ENCODE data around the gene NR2C2.

Gene NR2C2

DNA sequence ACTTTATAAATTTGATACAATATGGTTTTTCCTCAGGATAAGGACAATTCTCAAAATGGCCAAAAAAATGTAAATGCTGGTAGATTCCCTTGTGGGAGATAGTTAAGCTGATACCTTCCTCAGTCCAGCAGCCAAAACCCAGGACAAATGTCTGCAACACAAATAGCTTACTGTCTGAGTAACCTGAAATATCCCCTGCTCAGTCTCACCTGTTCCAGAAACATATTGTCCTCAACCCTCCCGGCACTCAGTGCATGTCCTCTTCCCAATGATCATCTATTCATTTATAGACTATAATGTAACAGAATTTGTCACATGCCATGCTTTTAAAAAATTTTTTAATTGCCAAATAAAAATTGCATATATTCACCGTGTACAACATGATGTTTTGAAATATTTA lies 139.3 kb downstream of the NR2C2 start:
- Histone ChIP-seq H3K4me3 (ENCODE audit: severe bottlenecking) (no peak overlapping the region), H3K27me3 (ENCODE audit: insufficient read depth, poor library complexity, severe bottlenecking) (no peaks in the 10 kb centered on the region), H3K4me1 (ENCODE audit: insufficient read depth, poor library complexity, severe bottlenecking) (no peaks in the 10 kb centered on the region), H3K27ac (ENCODE audit: poor library complexity, severe bottlenecking) (no peak overlapping the region), H3K36me3 (ENCODE audit: low read depth) (peaks cover 76% of the 10 kb centered on the region), H3K9me3 (ENCODE audit: severe bottlenecking) (no peaks in the 10 kb centered on the region)
- TF ChIP-seq, protein P1, sequence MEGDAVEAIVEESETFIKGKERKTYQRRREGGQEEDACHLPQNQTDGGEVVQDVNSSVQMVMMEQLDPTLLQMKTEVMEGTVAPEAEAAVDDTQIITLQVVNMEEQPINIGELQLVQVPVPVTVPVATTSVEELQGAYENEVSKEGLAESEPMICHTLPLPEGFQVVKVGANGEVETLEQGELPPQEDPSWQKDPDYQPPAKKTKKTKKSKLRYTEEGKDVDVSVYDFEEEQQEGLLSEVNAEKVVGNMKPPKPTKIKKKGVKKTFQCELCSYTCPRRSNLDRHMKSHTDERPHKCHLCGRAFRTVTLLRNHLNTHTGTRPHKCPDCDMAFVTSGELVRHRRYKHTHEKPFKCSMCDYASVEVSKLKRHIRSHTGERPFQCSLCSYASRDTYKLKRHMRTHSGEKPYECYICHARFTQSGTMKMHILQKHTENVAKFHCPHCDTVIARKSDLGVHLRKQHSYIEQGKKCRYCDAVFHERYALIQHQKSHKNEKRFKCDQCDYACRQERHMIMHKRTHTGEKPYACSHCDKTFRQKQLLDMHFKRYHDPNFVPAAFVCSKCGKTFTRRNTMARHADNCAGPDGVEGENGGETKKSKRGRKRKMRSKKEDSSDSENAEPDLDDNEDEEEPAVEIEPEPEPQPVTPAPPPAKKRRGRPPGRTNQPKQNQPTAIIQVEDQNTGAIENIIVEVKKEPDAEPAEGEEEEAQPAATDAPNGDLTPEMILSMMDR (IDR thresholded peaks at IDR 0.05; ENCODE audit: poor library complexity, severe bottlenecking): no peak
- DNase-seq (ENCODE audit: low spot score) (no peak), ATAC-seq (ENCODE audit: low read depth) (no peak)

DNA sequence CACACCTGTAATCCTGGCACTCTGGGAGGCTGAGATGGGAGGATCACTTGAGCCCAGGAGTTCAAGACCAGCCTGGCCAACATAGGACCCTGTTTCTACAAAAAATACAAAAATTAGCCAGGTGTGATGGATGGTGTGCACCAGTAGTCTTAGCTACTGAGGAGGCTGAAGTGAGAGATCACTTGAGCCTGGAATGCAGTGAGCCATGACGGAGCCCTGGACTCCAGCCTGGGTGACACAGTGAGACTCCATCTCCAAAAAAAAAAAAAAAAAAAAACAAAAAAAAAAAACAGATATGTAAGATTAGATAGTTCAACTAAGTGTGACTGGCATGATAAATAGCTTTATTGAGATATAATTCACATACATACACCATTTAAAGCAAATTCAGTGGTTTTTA lies 141.8 kb downstream of the NR2C2 start:
- DNase-seq (ENCODE audit: low spot score): no peak
- TF ChIP-seq, protein P1 (IDR thresholded peaks at IDR 0.05; ENCODE audit: poor library complexity, severe bottlenecking): no peak
- no peak overlapping the region for H3K4me3 ChIP-seq (ENCODE audit: severe bottlenecking)
- no peaks in the 10 kb centered on the region for H3K27me3 ChIP-seq (ENCODE audit: insufficient read depth, poor library complexity, severe bottlenecking)
- H3K27ac ChIP-seq (ENCODE audit: poor library complexity, severe bottlenecking): no peak overlapping the region
- H3K36me3 ChIP-seq (ENCODE audit: low read depth): peaks cover 73% of the 10 kb centered on the region
- no peaks in the 10 kb centered on the region for H3K9me3 ChIP-seq (ENCODE audit: severe bottlenecking)
- ATAC-seq (ENCODE audit: low read depth): no peak
- H3K4me1 ChIP-seq (ENCODE audit: insufficient read depth, poor library complexity, severe bottlenecking): no peaks in the 10 kb centered on the region

DNA sequence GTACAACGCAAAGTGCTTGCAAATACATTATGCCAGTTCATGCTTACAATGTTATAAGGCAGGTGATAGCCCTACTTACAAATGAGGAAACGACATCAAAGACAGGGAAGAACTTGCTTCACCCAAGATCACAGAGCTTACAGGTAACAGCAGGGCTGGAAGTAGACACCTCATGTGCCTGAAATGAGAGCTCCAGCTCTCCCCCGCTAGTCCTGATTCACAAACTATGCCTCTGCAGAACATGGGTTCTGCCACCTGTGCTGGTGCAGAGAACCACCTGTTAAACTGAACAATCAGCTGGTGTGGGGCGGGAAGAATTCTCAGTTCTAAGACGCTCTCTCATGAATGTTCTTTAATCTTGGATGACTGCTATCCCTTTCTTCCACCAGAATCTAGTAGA lies 144.2 kb downstream of the NR2C2 start:
- H3K27ac ChIP-seq (ENCODE audit: poor library complexity, severe bottlenecking): no peak overlapping the region
- DNase-seq (ENCODE audit: low spot score) (no peak), ATAC-seq (ENCODE audit: low read depth) (no peak)
- no peaks in the 10 kb centered on the region for H3K4me1 ChIP-seq (ENCODE audit: insufficient read depth, poor library complexity, severe bottlenecking)
- H3K4me3 ChIP-seq (ENCODE audit: severe bottlenecking): no peak overlapping the region
- no peaks in the 10 kb centered on the region for H3K9me3 ChIP-seq (ENCODE audit: severe bottlenecking)
- H3K27me3 ChIP-seq (ENCODE audit: insufficient read depth, poor library complexity, severe bottlenecking): no peaks in the 10 kb centered on the region
- TF ChIP-seq, protein P1 (IDR thresholded peaks at IDR 0.05; ENCODE audit: poor library complexity, severe bottlenecking): no peak
- peaks cover 72% of the 10 kb centered on the region for H3K36me3 ChIP-seq (ENCODE audit: low read depth)

DNA sequence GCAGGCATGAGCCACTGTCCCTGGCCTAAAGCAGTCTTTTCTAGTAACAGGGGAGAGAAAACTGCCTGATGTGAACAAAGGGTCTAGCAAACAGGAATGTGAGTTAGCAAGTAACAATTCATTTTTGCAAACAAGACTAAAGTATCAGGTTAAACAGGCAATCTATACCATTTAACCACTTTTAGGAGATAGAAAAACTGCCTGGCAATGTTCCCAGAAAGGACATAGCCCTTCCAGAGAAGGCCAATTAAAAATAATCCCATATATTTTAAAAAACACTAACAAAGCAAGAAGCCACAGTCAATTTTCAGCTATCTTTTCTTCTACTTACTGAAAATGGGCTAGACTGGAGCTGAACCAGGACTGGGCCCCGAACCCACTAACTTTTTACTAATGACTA lies 145.3 kb downstream of the NR2C2 start:
- Histone ChIP-seq H3K4me3 (ENCODE audit: severe bottlenecking) (no peak overlapping the region), H3K9me3 (ENCODE audit: severe bottlenecking) (no peaks in the 10 kb centered on the region), H3K27ac (ENCODE audit: poor library complexity, severe bottlenecking) (no peak overlapping the region), H3K4me1 (ENCODE audit: insufficient read depth, poor library complexity, severe bottlenecking) (no peaks in the 10 kb centered on the region), H3K36me3 (ENCODE audit: low read depth) (peaks cover 71% of the 10 kb centered on the region), H3K27me3 (ENCODE audit: insufficient read depth, poor library complexity, severe bottlenecking) (no peaks in the 10 kb centered on the region)
- no peak for DNase-seq (ENCODE audit: low spot score)
- TF ChIP-seq, protein P1 (IDR thresholded peaks at IDR 0.05; ENCODE audit: poor library complexity, severe bottlenecking): no peak
- ATAC-seq (ENCODE audit: low read depth): no peak

DNA sequence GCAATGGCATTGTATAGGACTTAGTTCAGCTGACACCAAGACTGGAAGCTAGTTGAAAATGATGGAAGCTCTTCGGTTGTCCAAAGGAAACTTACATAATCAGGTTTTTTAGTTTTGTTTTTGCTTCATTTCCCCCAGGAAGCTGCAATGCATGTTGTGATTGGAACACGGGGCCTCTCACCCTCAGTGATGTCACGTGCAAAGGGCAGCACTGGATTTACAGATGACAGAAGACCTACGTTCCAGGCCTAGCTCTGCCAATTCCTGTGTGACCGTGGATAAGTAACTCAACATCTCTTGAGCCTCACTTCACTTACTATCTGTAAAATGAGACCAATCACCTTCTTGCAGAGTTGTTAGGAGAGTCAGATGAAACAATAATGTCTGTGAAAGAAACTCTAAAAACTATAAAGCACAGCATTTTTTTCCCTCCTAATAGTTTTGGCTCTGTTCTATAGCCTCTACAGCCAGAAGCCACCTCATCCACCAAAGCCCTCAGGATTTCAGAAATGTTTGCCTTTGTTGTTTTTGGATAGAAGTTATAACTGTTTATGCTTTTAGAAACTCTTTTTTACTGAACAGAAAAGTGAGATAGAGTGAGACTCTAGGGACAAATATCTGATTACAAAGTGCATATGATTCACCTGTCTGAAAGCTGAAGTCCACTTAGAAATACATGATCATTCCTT lies 146.9 kb downstream of the NR2C2 start:
- ATAC-seq (ENCODE audit: low read depth) (no peak), DNase-seq (ENCODE audit: low spot score) (no peak)
- Histone ChIP-seq H3K27me3 (ENCODE audit: insufficient read depth, poor library complexity, severe bottlenecking) (no peaks in the 10 kb centered on the region), H3K36me3 (ENCODE audit: low read depth) (peaks cover 60% of the 10 kb centered on the region), H3K9me3 (ENCODE audit: severe bottlenecking) (no peaks in the 10 kb centered on the region), H3K4me3 (ENCODE audit: severe bottlenecking) (no peak overlapping the region), H3K27ac (ENCODE audit: poor library complexity, severe bottlenecking) (no peak overlapping the region), H3K4me1 (ENCODE audit: insufficient read depth, poor library complexity, severe bottlenecking) (peaks cover 4% of the 10 kb centered on the region)
- TF ChIP-seq, protein P1 (IDR thresholded peaks at IDR 0.05; ENCODE audit: poor library complexity, severe bottlenecking): no peak
